Measurements from ENCODE around the gene NFE2L1.
"Not testable (repeated sequence)": the region's sequence is repeated elsewhere in the genome, so short reads cannot be mapped to it uniquely, and the experiment has no call there.

The NFE2L1 gene, protein sequence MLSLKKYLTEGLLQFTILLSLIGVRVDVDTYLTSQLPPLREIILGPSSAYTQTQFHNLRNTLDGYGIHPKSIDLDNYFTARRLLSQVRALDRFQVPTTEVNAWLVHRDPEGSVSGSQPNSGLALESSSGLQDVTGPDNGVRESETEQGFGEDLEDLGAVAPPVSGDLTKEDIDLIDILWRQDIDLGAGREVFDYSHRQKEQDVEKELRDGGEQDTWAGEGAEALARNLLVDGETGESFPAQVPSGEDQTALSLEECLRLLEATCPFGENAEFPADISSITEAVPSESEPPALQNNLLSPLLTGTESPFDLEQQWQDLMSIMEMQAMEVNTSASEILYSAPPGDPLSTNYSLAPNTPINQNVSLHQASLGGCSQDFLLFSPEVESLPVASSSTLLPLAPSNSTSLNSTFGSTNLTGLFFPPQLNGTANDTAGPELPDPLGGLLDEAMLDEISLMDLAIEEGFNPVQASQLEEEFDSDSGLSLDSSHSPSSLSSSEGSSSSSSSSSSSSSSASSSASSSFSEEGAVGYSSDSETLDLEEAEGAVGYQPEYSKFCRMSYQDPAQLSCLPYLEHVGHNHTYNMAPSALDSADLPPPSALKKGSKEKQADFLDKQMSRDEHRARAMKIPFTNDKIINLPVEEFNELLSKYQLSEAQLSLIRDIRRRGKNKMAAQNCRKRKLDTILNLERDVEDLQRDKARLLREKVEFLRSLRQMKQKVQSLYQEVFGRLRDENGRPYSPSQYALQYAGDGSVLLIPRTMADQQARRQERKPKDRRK

DNA sequence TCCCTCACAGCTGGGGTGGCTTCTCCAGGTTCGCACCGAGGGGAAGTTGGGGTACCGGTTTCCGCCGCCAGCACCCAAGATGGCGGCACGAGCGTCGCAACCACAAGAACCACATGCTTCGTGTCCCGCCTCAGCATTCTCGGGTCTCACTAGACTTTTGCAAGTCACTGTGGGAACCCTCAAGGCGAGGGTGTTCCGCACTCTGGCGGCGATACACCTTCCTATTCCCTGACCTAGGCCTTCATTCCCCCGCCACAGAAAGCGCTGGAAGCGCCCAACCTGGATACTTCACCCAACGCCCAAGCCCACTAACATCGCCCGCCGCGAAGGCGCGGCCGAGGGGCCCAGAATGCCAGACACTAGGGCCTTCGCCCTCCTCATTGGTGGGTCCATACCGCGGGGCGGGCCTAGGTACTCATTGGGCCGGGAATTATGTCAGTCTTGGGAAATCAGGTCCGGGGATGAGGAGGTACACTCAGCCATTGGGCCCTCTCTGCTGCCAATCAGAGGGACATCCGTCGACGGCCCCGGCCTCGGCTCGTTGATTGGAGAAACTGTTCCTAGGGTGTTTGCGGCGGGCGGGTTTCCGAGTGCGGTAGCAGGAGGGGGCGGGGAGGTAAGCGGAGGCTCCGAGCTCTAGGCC, at the start of gene NFE2L1:
Gene NFE2L1 (plus strand): TSS at position 619 of the 643 bp plus-strand sequence. CDS start 2,760 bp downstream, outside the sequence.
- peak; percentile 95 for DNase-seq (ENCODE audit: low read depth)

DNA sequence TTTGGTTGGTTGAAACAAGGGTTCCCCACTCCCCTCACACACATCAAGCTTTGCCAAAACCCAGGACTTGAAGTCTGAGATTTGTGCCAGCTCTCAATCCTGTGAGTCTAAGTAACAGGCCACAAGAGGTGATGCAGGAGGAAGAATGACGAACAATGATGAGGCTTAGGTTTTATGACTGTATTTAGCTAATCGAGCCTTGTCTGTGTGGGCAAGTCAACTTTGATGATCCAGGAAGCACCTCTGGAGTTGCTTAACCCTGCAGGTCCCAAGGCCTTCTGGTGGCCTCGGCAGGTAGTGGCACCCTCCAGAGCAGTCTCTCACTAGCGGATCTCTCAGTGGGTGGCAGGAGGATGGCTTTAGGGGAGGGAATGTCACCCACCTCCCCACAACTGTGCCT, 48.6 kb upstream of the NFE2L1 start:
- DNase-seq (ENCODE audit: low read depth), result no peak

DNA sequence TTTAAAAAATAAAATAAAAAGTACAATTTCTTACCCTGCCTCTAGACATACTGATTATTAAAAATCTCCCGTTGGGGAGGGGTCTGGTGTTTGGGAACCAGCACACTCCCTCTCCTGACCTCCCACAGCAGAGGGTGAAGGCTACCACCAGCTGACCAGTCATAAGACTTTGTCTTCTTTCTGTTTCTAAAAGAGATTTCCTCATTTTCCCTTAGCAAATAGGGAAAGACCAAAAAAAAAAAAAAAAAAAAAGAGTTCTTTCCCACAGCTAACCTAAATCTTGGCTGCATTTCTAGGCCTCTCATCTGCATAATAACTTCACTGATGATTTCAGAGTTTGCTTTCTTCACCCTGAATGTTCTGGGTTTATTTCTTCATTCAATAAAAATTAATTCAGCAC, 47.0 kb upstream of the NFE2L1 start:
- DNase-seq (ENCODE audit: low read depth), result no peak

DNA sequence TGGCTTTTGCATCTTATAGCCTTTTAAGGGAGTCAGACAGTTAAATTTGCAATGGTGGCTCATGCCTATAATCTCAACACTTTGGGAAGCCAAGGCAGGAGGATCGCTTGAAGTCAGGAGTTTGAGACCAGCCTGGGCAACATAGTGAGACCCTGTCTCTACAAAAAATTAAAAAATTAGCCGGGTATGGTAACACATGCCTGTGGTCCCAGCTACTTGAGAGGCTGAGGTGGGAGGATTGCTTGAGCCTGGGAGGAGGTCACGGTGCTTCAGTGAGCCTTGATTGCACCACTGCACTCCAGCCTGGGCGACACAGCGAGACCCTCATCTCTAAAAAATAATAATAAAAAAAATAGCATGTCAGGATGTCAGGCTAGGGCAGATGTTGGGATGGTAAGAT, 46.5 kb upstream of the NFE2L1 start:
- not testable (repeated sequence) for DNase-seq (ENCODE audit: low read depth)

DNA sequence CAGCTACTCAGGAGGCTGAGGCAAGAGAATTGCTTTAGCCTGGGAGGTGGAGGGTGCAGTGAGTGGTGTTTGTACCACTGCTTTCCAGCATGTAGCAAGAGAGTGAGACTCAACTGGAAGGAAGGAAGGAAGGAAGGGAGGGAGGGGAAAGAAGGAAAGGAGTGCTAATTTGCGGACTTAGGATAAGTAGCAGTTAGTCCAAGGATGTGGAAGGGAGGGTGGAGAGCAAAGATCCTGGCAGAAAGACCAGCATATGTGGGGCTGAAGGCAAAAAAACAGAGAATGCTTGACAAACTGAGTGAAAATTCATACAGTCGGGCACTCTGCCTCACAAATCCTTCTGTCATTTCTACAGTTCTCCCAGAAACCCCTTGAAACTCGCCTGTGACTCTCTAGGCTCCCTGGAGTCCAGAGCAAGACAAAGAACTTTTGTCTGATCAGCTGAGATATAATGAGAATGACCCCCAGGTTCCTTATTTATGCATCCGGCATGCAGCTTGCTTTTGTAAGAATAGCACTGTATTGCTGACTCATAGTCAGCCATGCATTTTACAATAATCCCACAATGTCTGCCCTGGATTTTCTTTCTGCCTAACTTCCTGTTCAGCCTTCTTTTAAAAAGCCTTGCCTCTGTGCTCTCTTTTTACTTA, 45.8 kb upstream of the NFE2L1 start:
- no peak for DNase-seq (ENCODE audit: low read depth)

DNA sequence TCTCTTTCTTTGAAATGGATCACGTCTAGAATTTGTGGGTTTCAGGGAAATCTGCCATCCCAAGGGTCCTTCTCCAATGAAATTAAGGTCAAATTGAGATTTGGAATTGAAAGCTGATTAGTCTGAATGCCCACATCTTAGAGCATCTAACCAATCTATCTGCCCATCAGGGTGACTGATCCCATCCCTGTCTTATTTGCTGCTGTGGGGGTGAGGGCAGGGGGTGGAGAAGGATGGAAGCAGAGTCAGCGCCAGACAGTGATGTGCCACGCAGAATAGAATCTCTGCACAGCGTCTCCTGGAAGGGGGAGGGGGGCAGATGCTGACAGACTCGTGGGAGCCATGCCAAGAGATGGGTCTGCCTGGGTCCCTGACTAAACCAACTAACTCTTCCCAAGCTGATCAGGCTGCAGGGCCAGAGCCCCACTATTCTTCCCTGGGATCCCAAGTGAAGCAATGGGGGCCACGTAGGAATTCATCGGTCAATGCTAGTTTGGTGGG, 45.2 kb upstream of the NFE2L1 start:
- no peak for DNase-seq (ENCODE audit: low read depth)

DNA sequence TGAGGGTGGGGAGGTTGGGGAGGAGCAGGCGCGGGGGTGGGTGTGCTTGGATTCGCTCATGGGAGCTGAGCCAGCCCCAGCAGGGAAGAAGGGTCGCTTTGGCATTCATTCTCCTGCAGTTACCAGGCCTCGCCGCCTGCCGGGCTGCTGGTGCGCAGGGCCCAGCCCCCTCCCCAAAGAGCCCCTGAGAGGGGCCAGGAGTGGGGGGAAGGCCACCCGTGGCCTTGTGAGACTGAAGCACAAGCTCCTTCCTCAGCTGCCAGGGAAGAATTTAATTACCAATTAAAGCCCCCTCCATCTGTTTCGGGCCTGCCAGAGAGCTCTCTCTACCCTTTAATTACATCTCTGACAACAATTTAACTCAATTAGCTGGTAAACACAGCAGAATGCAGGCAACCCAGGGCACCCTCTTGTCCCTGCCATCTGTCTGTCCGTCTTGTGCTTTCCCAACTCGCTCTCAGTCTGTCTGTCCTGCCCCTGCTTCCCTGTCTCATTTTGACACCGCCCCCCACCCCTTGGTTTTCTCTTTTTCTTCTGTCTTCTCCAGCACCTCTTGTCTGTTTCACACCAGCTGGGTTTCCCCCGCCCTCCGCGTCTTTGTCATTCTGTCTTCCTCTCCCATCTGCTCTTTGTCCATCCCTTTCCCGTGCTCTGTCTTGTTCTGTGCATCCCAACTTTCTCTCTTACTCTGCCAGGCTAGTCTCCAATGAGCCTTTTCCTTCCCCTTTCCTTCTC, 44.6 kb upstream of the NFE2L1 start:
- DNase-seq (ENCODE audit: low read depth), result no peak

DNA sequence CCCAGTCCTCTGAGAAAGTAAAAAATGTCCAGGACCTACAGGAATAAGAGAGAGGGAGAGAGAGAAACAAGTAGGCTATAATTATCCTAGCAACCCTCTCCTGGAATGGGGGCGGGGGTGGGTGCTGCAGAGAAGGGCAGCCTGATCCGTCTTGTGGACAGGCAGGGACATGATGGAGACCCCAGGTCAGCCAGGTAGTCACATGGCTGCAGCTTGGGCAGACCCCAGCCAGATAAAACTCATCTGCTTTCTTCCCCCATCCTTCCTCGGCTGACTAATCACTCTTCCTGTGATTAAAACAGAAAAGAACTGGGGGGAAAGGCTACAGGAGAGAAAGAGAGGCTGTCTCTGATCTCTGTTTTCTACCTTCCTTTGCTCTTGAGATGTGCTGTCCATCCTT, 43.2 kb upstream of the NFE2L1 start:
- no peak for DNase-seq (ENCODE audit: low read depth)

DNA sequence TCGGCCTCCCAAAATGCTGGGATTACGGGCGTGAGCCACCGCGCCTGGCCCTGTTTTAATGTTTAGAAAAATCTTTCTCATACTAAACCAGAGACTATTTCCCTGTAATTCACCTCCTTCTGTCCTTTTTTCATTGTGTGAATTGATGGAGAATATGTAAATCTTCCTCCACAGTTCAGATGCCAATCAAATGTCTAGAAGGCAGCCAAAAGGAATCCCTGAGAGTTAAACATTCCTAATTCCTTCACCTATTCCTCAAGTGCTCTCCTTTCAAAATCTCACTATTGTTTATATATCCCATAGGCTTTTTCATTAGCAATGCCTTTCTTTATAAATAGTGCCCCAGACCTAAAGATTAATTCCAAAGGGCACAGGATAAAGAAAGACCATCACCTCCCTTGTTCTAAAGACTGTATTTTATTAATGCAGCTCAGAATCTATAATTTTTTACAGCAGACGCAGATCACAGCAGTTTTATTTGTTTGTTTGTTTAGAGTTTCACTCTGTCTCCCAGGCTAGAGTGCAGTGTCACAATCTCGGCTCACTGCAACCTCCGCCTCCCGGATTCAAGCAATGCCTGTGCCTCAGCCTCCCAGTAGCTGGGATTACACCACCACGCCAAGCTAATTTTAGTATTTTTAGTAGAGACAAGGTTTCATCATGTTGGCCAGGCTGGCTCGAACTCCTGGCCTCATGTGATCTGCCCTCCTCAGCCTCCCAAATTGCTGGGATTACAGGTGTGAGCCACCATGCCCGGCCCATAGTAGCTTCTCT, 41.0 kb upstream of the NFE2L1 start:
- no peak for DNase-seq (ENCODE audit: low read depth)

DNA sequence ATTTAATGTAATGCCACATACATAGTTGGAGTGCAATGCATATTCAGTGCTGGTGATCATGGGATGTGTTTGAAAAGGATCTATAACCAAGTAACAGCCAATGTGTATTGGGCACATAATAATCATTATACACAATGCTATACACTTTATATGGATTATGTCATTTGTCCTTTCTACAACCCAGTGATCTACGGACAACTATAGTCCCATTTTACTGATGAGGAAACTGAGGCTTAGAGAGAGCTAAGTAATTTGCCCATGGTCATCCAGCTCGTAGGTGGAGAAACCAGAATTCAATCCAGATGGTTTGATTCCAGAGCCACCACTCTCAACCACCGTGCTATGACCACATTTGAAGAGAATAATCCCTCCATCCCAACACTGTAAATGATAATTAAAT, 38.0 kb upstream of the NFE2L1 start:
- no peak for DNase-seq (ENCODE audit: low read depth)

DNA sequence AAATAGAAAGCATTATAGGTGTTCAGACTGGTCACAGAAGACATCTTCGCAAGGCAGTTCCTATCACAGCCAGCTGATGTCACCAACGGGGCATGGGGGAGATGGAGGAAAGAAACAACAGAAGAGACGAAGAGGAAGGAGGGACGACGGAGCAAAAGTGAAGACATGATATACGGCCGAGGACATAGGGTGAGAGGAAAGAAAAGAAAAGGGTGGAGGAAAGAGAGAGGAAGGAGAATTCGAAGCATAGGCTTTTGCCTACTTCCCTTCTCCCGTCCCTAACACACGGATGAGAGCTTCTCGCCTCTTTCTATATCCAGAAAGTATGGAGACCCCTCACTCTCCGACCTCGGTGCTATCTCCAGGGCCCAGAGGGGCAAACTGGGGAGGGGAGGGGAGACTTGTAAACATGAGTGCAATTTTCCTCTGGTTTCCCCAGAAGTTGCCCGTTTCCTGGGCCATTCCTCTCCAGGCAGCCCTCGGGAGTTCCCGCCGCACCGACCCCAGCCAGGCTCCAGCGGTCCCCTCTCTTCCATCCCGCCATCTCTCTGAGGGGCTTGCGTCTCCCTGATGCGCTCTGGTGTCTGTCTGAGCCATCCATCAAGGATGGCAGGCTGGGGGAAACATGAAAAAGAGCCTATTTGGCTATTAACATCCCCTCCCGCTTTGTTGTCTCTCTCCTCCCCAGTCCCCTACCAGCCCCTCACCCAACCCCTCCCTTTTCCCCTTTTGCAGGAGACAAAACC, 36.6 kb upstream of the NFE2L1 start:
- peak; percentile 28 for DNase-seq (ENCODE audit: low read depth)

DNA sequence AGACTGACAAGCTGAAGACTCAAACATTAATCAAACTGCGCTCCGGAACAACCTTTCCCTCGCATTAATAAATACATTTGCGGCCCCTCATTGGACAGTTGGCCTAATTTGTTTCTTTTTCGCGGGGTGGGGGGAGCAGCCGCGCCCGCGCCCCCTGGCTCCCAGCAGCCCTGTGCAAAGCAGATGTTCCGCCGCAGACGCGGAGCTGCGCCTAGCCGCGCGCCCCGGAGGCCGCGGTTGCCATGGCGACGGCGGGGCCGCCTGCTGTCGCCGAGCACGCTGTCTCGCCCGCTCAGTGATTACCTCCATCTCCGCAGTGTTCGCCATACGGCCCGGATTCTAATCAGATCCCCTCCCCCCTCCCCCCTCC, 36.0 kb upstream of the NFE2L1 start:
- peak; percentile 65 for DNase-seq (ENCODE audit: low read depth)

DNA sequence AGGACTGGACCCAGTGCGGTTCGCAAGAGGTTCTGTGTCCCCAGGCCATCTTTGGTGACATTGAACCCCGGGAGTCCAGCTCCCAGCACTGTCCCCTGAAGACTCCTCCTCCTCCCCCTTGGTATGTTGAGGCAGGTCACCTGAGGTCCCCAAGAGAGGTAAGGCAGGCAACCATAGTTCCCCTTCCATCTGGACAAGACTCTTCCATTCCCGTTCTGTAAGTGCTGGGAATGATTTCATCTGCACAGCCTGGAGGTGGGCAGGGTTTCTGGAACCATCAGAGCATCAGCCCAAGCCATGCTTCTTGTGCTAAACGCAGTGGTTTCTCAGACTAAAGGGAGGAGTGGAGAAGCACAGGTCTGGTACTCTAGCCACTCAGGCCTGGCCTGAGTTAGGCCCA, 35.5 kb upstream of the NFE2L1 start:
- no peak for DNase-seq (ENCODE audit: low read depth)

DNA sequence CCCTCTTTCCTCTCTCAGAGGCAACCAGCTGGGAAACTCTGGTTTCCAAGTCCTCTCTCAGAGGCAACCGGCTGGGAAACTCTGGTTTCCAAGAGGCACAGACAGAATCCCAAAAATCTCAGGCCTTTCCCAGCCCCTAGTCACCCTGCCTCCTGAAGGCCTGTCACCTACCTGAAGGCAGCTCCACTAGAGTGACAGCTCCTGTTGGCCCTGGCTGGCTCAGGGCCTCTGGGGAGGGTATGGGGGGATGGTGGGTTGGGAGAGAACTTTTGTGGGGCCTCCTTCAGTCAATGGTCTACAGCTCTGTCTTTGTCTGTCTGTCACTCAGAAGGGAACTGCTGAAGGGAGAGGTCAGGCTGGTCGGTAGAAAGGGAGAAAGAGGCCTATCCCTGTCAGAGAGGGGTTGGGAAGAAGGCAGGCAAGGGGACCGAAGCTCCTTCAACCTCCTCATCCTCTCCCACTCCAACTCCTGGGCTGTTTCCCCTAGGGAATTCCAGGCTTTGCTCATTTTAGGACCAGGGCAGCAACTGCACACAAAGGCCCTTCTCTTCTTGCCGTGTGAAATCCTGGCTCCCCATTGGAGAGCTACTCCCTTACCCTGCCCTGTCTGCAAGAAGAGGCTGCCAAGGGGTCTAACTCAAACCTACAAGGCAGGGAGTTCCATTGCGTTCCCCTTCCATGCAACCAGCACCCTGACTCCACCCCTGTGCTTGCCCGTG, 34.1 kb upstream of the NFE2L1 start:
- DNase-seq (ENCODE audit: low read depth), result no peak

DNA sequence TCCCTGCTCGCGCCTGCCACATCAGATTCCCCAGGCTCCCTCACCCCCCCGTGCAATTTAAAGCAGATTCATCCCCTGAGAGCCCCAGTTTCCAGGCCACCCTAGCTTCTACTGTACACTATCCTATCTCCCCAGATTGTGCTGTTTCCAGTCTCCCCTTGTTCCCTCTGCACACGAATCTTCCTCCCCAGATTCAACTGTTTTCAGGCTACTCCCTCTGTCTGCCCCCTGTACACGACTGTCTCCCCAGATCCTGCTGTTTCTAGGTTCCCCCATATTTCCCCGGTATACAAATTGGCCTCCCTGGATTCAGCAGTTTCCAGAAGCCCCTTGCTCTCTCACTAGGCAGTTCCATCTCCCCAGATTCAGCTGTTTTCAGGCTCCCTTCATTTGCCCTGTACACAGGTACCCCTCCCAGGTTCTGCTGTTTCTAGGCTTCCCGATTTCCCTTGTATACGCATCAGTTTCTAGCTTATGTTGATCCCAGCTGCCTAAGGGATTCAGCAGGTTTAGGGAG, 33.5 kb upstream of the NFE2L1 start:
- DNase-seq (ENCODE audit: low read depth), result no peak

DNA sequence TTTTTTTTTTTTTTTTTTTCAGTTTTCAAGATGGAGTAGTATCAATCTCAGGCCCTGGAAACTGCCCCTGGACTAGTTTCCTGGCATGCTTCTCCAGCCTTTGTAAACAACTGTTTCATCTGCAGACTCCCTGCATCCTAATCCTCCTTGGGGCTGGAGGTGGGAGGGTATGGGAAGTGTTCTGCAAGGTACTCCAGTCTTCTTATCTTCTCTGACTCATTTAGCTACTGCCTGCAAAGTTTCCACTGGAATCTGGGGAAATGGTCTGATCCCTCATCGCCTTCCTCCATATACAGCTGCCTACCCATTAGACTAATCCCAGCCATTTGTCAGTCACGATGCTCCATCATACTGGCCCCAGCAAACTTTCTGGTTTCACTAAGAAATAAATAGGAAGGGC, 32.0 kb upstream of the NFE2L1 start:
- DNase-seq (ENCODE audit: low read depth), result no peak

DNA sequence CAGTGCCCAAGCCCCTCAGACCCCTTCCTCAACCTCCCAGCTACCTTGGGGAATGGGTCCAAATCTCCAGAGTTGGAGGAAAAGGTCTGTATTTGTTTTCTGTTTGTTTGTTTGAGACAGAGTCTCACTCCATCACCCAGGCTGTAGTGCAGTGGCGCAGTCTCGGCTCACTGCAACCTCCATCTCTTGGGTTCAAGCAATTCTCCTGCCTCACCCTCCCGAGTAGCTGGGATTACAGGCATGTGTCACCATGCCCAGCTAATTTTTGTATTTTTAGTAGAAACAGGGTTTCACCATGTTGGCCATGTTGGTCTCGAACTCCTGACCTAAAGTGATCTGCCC, 30.4 kb upstream of the NFE2L1 start:
- not testable (repeated sequence) for DNase-seq (ENCODE audit: low read depth)

DNA sequence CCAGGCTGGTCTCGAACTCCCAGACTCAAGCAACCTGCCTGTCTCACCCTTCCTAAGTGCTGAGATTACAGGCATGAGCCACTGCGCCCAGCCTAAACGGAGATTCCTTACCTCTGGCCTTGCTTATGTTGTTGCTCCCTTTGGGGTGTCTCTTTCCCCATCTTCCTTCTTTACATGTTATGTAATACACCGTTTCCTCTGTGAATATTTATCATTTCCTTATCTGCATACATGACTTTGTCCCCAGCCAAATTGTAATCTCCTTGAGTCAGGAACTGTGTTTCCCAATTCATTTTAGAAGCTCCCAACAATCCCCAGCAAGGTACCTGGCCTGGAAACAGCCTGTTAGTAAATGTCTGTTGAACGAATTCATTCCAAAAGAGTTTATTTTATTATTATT, 26.2 kb upstream of the NFE2L1 start:
- DNase-seq (ENCODE audit: low read depth), result no peak

DNA sequence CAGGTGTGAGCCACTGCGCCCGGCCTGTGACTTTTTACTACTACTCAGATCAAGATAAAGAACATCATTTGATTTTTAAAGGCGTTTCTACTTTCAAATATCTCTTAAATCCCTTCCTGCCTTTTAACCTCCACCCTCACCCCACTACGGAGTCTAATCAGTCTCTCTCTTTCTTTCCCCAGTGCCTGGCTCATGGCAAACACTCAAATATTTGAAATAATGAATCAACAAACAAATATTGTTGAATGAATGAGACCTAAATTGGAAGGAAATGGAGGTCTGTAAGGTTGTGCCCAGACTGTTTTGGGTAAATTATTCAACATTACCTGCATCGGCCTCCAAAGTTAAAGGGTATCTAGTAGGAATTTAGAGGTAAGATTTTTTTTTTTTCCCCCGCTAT, 25.3 kb upstream of the NFE2L1 start:
- no peak for DNase-seq (ENCODE audit: low read depth)
